Progenitor cell of endocrine pancreas (in vitro differentiated cells): ENCODE data around the gene NXNL1. TPM values are rescaled to one million over a fixed set of nuclear protein-coding genes. Genes with fewer than 3 reads are reported as not detected.

Experiments used
- DNase-seq: peaks from one replicate; pipeline ENCODE4 v3.0.0; 2021; ENCODE audit warnings: low spot score; ENCODE audit not compliant: unreplicated experiment
- H3K27ac Mint-ChIP-seq: 2 replicates; pipeline ENCODE4 v1.8.0; 2021; ENCODE audit warnings: mild to moderate bottlenecking, moderate library complexity, mixed read lengths
- H3K27me3 Mint-ChIP-seq: 2 replicates; pipeline ENCODE4 v1.8.0; 2021; ENCODE audit warnings: mixed read lengths
- H3K36me3 Mint-ChIP-seq: 2 replicates; pipeline ENCODE4 v1.8.0; 2022; ENCODE audit warnings: mixed read lengths; ENCODE audit not compliant: insufficient read depth
- H3K4me1 Mint-ChIP-seq: 2 replicates; pipeline ENCODE4 v1.8.0; 2021; ENCODE audit warnings: low read depth, mixed read lengths
- H3K4me3 Mint-ChIP-seq: 2 replicates; pipeline ENCODE4 v1.8.0; 2021; ENCODE audit warnings: low read depth, mild to moderate bottlenecking, moderate library complexity, mixed read lengths
- H3K9me3 Mint-ChIP-seq: 2 replicates; pipeline ENCODE4 v1.8.0; 2021; ENCODE audit warnings: low read depth, mixed read lengths
- total RNA-seq: library from RNA; stranded (reverse); gene quantifications from 2 replicates; pipeline ENCODE4 v1.2.1, GENCODE V29; 2021
- TF ChIP-seq, protein P1 (sequence below): fragments of 200-600 bp; sonication (generic); IDR thresholded peaks from one replicate; pipeline ENCODE4 v1.5.0; 2021; ENCODE audit warnings: antibody characterized with exemption, mild to moderate bottlenecking; ENCODE audit not compliant: unreplicated experiment

NXNL1 gene
- total RNA-seq, 1 donor from 2014 or later, result not detected

DNA sequence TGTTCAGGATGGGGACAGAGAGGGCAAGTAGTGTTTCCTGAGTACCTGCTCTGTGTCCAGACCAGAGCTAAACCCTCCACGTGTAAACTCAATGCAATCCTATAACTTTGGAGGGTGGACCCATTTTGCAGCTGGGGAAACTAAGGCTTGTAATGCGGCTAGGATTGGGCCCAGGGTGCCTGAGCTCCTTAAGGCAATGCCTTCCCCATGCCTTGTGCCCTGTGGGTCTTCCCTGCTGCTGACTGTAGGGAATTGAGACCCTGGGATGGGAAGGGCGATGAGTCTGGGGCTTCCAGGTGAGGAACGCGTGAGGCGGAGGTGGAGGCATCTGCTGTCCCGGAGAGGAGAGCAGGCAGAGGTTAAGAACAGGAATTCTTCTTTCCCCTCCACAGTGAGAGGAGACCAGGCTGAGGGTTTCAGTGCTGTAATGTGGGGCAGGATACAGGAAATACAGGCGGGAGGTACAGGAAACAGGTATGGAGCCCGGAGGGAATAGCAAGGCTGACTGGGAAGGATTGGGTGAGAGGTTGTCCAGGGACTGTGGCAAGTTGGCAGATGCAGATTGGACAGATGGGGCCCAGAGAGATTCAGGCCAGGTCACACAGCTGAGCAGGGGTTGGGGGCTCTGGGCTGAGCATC lies 28.8 kb upstream of the NXNL1 start:
- no peak overlapping the region for H3K27ac Mint-ChIP-seq
- no peaks in the 10 kb centered on the region for H3K27me3 Mint-ChIP-seq
- H3K4me1 Mint-ChIP-seq, result peaks cover 8% of the 10 kb centered on the region
- H3K9me3 Mint-ChIP-seq, result no peaks in the 10 kb centered on the region
- DNase-seq, result no peak
- no peaks in the 10 kb centered on the region for H3K36me3 Mint-ChIP-seq
- no peak overlapping the region for H3K4me3 Mint-ChIP-seq
- TF ChIP-seq, protein P1, sequence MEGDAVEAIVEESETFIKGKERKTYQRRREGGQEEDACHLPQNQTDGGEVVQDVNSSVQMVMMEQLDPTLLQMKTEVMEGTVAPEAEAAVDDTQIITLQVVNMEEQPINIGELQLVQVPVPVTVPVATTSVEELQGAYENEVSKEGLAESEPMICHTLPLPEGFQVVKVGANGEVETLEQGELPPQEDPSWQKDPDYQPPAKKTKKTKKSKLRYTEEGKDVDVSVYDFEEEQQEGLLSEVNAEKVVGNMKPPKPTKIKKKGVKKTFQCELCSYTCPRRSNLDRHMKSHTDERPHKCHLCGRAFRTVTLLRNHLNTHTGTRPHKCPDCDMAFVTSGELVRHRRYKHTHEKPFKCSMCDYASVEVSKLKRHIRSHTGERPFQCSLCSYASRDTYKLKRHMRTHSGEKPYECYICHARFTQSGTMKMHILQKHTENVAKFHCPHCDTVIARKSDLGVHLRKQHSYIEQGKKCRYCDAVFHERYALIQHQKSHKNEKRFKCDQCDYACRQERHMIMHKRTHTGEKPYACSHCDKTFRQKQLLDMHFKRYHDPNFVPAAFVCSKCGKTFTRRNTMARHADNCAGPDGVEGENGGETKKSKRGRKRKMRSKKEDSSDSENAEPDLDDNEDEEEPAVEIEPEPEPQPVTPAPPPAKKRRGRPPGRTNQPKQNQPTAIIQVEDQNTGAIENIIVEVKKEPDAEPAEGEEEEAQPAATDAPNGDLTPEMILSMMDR, result no peak

DNA sequence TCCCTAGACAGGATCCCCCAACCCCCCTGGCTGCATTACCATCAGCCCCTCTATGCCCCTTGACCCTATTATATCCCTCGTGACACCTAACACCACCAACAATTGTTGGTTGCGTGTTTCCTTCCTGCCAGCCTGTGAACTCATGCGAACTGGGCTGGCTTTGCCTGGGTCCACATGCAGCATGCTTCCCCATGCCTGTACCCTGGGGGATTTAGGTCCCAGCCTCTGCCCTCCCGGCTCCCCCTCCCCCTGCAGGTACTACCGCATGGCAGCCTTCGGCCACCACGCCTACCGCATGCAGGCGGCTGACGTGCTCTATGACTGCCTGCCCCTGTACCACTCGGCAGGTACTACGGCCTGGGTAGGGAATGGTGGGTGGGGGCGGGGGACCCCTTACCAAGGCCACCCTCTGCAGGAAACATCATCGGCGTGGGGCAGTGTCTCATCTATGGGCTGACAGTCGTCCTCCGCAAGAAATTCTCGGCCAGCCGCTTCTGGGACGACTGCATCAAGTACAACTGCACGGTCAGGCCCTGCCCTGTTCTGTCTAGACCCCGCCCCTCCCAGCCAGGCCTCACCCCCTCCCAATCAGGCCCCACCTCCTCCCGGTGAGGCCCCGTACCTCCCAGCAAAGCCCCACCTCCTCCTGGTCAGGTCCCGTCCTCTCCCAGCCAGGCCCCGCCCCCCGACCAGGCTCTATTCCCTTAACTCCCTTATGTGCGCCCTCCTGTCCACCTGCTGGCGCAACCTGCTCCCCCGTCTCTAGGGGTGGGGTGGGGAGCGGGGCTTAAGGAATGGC lies 28.1 kb upstream of the NXNL1 start:
- H3K36me3 Mint-ChIP-seq, result no peaks in the 10 kb centered on the region
- no peaks in the 10 kb centered on the region for H3K27me3 Mint-ChIP-seq
- TF ChIP-seq, protein P1, result peak; percentile 60
- no peak overlapping the region for H3K27ac Mint-ChIP-seq
- no peaks in the 10 kb centered on the region for H3K9me3 Mint-ChIP-seq
- peak; percentile 83 for DNase-seq
- H3K4me1 Mint-ChIP-seq, result peaks cover 8% of the 10 kb centered on the region
- peak overlapping the region; percentile 63 for H3K4me3 Mint-ChIP-seq

DNA sequence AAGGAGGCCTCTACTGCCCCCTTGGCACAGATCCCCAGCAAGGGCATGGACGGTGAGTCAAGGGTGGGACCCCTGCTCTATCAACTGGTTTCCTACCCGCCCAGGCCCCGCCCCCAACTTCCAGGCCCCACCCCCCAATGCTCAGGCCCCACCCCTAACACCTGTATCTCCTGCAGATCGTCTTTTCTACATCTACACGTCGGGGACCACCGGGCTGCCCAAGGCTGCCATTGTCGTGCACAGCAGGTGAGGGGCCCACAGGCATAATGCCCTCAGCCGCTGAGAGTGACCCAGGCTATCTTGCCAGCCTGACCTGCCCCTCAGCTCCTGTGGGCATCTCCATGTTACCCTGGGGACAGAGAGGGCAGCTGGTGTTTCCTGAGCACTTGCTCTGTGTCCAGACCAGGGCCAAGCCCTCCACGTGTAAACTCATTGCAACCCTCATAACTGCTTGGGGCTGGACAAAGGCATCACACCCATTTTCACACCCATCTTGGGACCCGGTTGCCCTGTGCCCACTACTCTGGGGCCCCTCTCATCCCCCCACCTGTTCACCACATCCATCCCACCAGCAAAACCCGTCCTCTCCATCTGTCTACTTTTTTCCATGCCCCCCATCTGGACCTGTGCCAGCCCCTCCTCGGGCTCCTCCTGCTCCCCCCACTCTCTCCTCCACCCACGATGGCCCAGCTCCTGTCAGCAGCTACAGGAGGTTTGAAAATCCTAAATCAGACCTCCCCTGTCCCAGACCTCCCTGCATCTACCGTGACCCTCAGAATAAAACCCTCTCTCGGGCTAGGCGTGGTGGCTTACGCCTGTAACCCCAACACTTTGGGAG lies 26.8 kb upstream of the NXNL1 start:
- H3K36me3 Mint-ChIP-seq, result no peaks in the 10 kb centered on the region
- no peaks in the 10 kb centered on the region for H3K27me3 Mint-ChIP-seq
- H3K4me3 Mint-ChIP-seq, result no peak overlapping the region
- H3K4me1 Mint-ChIP-seq, result peaks cover 8% of the 10 kb centered on the region
- H3K9me3 Mint-ChIP-seq, result no peaks in the 10 kb centered on the region
- H3K27ac Mint-ChIP-seq, result no peak overlapping the region
- TF ChIP-seq, protein P1, result no peak
- DNase-seq, result no peak

DNA sequence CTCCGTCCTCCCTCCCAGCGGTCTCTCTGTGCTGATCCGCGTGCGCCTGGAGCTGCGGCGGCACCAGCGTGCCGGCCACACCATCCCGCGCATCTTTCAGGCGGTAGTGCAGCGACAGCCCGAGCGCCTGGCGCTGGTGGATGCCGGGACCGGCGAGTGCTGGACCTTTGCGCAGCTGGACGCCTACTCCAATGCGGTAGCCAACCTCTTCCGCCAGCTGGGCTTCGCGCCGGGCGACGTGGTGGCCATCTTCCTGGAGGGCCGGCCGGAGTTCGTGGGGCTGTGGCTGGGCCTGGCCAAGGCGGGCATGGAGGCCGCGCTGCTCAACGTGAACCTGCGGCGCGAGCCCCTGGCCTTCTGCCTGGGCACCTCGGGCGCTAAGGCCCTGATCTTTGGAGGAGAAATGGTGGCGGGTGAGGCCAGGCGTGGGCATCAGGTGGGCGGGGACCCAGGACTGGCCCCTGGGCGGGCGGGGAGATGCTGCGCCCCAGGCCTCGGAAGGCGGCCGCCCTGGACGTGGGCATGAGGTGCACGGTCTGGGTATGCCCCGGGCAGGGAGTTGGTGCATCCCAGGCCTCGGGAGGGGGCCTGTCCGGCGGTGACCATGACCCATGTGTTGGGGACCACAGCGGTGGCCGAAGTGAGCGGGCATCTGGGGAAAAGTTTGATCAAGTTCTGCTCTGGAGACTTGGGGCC lies 26.0 kb upstream of the NXNL1 start:
- TF ChIP-seq, protein P1, result no peak
- DNase-seq, result no peak
- no peak overlapping the region for H3K4me3 Mint-ChIP-seq
- H3K27ac Mint-ChIP-seq, result no peak overlapping the region
- H3K4me1 Mint-ChIP-seq, result peaks cover 8% of the 10 kb centered on the region
- H3K27me3 Mint-ChIP-seq, result no peaks in the 10 kb centered on the region
- H3K9me3 Mint-ChIP-seq, result no peaks in the 10 kb centered on the region
- no peaks in the 10 kb centered on the region for H3K36me3 Mint-ChIP-seq
